GM11168 (cell line): ENCODE results near the gene RFC1.
"Not testable (repeated sequence)": the region's sequence is repeated elsewhere in the genome, so short reads cannot be mapped to it uniquely, and the experiment has no call there.

Experiments used
- in situ Hi-C: fragments of 300-500 bp; cut with MboI; formaldehyde crosslinking; loops from one replicate; pipeline ENCODE4 v1.12.0; 2022; ENCODE audit warnings: low sequenced_read_pairs; ENCODE audit not compliant: unreplicated experiment

RFC1 gene

GRCh38 chr4:39365830-39366771 is at the start of gene RFC1:
TSS of gene RFC1 (minus strand) at chr4:39366362. CDS start at chr4:39366241, 121 bp downstream.
- in situ Hi-C loops = no loop called here

- in situ Hi-C loops = no loop called here
Measured at GRCh38 chr4:39415678-39416283, 49.6 kb upstream of the RFC1 start.

- in situ Hi-C loops = not testable (repeated sequence)
Measured at GRCh38 chr4:39411561-39411960, 45.4 kb upstream of the RFC1 start.

GRCh38 chr4:39410415-39410814 is 44.3 kb upstream of the RFC1 start:
- in situ Hi-C loops = no loop called here

- in situ Hi-C loops = no loop called here
Measured at GRCh38 chr4:39407584-39407885, 41.4 kb upstream of the RFC1 start.

GRCh38 chr4:39406763-39407583 is 40.8 kb upstream of the RFC1 start, which contains the start of gene KLB:
TSS of gene KLB (plus strand) at chr4:39406930. CDS start at chr4:39406950, 20 bp downstream.
- in situ Hi-C loops = no loop called here

GRCh38 chr4:39401640-39402039 is 35.5 kb upstream of the RFC1 start:
- in situ Hi-C loops = not testable (repeated sequence)

- in situ Hi-C loops = no loop called here
Measured at GRCh38 chr4:39394706-39395105, 28.5 kb upstream of the RFC1 start.

GRCh38 chr4:39390603-39391002 is 24.4 kb upstream of the RFC1 start:
- in situ Hi-C loops = no loop called here

GRCh38 chr4:39384563-39384962 is 18.4 kb upstream of the RFC1 start:
- in situ Hi-C loops = no loop called here

GRCh38 chr4:39383690-39384089 is 17.5 kb upstream of the RFC1 start:
- in situ Hi-C loops = no loop called here

GRCh38 chr4:39375478-39375877 is 9.3 kb upstream of the RFC1 start:
- in situ Hi-C loops = no loop called here

GRCh38 chr4:39371209-39371608 is 5.0 kb upstream of the RFC1 start:
- in situ Hi-C loops = not testable (repeated sequence)

- in situ Hi-C loops = no loop called here
Measured at GRCh38 chr4:39369301-39369700, 3.1 kb upstream of the RFC1 start.

- in situ Hi-C loops = no loop called here
Measured at GRCh38 chr4:39367166-39367565, 1.0 kb upstream of the RFC1 start.

- in situ Hi-C loops = no loop called here
Measured at GRCh38 chr4:39365360-39365759, 802 bp downstream of the RFC1 start.

GRCh38 chr4:39363773-39364393 is 2.3 kb downstream of the RFC1 start:
- in situ Hi-C loops = no loop called here

GRCh38 chr4:39362827-39363226 is 3.3 kb downstream of the RFC1 start:
- in situ Hi-C loops = no loop called here

- in situ Hi-C loops = not testable (repeated sequence)
Measured at GRCh38 chr4:39360611-39361010, 5.6 kb downstream of the RFC1 start.

- in situ Hi-C loops = no loop called here
Measured at GRCh38 chr4:39357002-39357401, 9.2 kb downstream of the RFC1 start.

- in situ Hi-C loops = no loop called here
Measured at GRCh38 chr4:39354254-39354552, 12.0 kb downstream of the RFC1 start.
